Left forelimb (tissue), 1 donor: Measurements from ENCODE around the gene OR8K1.

Source experiments
- DNase-seq: peaks from one replicate; pipeline ENCODE4 v3.0.0-alpha.2; 2018; ENCODE audit warnings: low spot score

Gene OR8K1

GRCh38 chr11:56345739-56346138, at the start of gene OR8K1:
TSS of gene OR8K1 (plus strand) at chr11:56346039. CDS start at chr11:56346039, 0 bp downstream.
- DNase-seq: no peak

GRCh38 chr11:56296898-56297297, 48.9 kb upstream of the OR8K1 start:
- DNase-seq: no peak

GRCh38 chr11:56307836-56308235, 38.0 kb upstream of the OR8K1 start:
- no peak for DNase-seq

GRCh38 chr11:56314844-56315243, 31.0 kb upstream of the OR8K1 start, which contains the start of gene OR8K3:
TSS of gene OR8K3 (plus strand) at chr11:56315144. CDS start at chr11:56318307, 3,163 bp downstream.
- no peak for DNase-seq

- no peak for DNase-seq
Observed at GRCh38 chr11:56331861-56332491, 13.9 kb upstream of the OR8K1 start.

GRCh38 chr11:56333156-56333555, 12.7 kb upstream of the OR8K1 start:
- no peak for DNase-seq

- DNase-seq: no peak
Observed at GRCh38 chr11:56340289-56340688, 5.5 kb upstream of the OR8K1 start.

- no peak for DNase-seq
Observed at GRCh38 chr11:56353991-56354390, 8.2 kb downstream of the OR8K1 start, which contains the start of gene OR8J1. TSS of gene OR8J1 (plus strand) at chr11:56354291. CDS start at chr11:56360247, 5,956 bp downstream.

GRCh38 chr11:56375324-56375723, 29.5 kb downstream of the OR8K1 start, which contains the start of gene OR8U1:
TSS of gene OR8U1 (plus strand) at chr11:56375624. CDS start at chr11:56375624, 0 bp downstream.
- DNase-seq: no peak

GRCh38 chr11:56380120-56380519, 34.3 kb downstream of the OR8K1 start:
- DNase-seq: no peak

GRCh38 chr11:56394381-56394780, 48.5 kb downstream of the OR8K1 start:
- DNase-seq: no peak

- no peak for DNase-seq
Observed at GRCh38 chr11:56396047-56396446, 50.2 kb downstream of the OR8K1 start.
